Body of pancreas (tissue), 4 donors: ENCODE data around the gene SRPK2. TPM values are rescaled to one million over a fixed set of nuclear protein-coding genes. Genes with fewer than 3 reads are reported as not detected.
"Not testable (repeated sequence)": the region's sequence is repeated elsewhere in the genome, so short reads cannot be mapped to it uniquely, and the experiment has no call there.

Experiments used
- ATAC-seq: fragments of 150-250 bp; one replicate; pipeline ENCODE4 v1.9.1; 2016
- DNase-seq, 4 donors: peaks; one replicate each; pipeline ENCODE4 v3.0.0-alpha.2; 2019
- H3K27ac ChIP-seq, 4 donors: fragments of 200-600 bp; sonication (generic); 1 replicate in 3 of 4; 2 replicates in 1 of 4; pipeline versions ENCODE4 v1.5.1 to v1.6.1; 2016 to 2019; ENCODE audit warnings: mild to moderate bottlenecking in 1 of 4, mixed read lengths in 1 of 4, moderate library complexity in 1 of 4
- H3K27me3 ChIP-seq, 2 donors: fragments of 200-600 bp; sonication (generic); one replicate each; pipeline ENCODE4 v1.6.0; 2016; ENCODE audit warnings: mild to moderate bottlenecking in 1 of 2
- H3K36me3 ChIP-seq, 2 donors: fragments of 200-600 bp; sonication (generic); replicated peaks in 1 of 2; 2 replicates each; pipeline ENCODE4 v1.5.1; 2016; ENCODE audit warnings: low read depth in 2 of 2; ENCODE audit not compliant: insufficient read depth in 1 of 2
- H3K4me1 ChIP-seq: fragments of 200-600 bp; sonication (generic); one replicate; pipeline ENCODE4 v1.6.0; 2016
- H3K4me3 ChIP-seq, 2 donors: fragments of 200-600 bp; sonication (generic); 1 replicate in 1 of 2; 2 replicates in 1 of 2; pipeline ENCODE4 v1.5.1; 2016 to 2019
- H3K9me3 ChIP-seq, 3 donors: fragments of 200-600 bp; sonication (generic); 1 replicate in 2 of 3; 2 replicates in 1 of 3; pipeline ENCODE4 v1.5.1; 2016
- CTCF ChIP-seq, 7 experiments: fragments of 450-650 bp in 4 of 7; fragments of 200-600 bp in 3 of 7; sonication (generic) in 3 of 7; IDR thresholded peaks; one replicate each; pipeline ENCODE4 v1.5.1; 2016 to 2019; ENCODE audit warnings: antibody characterized with exemption in 7 of 7
- POLR2A ChIP-seq, 3 donors: fragments of 450-650 bp; IDR thresholded peaks; one replicate each; pipeline ENCODE4 v1.6.1; 2016; ENCODE audit warnings: antibody characterized with exemption in 3 of 3, mild to moderate bottlenecking in 2 of 3
- WGBS, 2 donors: methylation state at CpG; one replicate each; pipeline ENCODE4 v1.1.5; 2017; 5-methylcytosine and 5-hydroxymethylcytosine counted together
- intact Hi-C: fragments of 100-400 bp; cut with DNase I; formaldehyde crosslinking; loops from one replicate; pipeline ENCODE4 v1.15.1; 2023
- total RNA-seq, 2 donors: library from RNA; depleted of rRNA; stranded (reverse); fragments of >200 nt; gene quantifications; one replicate each; pipeline ENCODE4 v1.1.0, GENCODE V29; 2016

The SRPK2 gene
- total RNA-seq = 10 to 100 TPM; 23.4 to 31.1 TPM

DNA sequence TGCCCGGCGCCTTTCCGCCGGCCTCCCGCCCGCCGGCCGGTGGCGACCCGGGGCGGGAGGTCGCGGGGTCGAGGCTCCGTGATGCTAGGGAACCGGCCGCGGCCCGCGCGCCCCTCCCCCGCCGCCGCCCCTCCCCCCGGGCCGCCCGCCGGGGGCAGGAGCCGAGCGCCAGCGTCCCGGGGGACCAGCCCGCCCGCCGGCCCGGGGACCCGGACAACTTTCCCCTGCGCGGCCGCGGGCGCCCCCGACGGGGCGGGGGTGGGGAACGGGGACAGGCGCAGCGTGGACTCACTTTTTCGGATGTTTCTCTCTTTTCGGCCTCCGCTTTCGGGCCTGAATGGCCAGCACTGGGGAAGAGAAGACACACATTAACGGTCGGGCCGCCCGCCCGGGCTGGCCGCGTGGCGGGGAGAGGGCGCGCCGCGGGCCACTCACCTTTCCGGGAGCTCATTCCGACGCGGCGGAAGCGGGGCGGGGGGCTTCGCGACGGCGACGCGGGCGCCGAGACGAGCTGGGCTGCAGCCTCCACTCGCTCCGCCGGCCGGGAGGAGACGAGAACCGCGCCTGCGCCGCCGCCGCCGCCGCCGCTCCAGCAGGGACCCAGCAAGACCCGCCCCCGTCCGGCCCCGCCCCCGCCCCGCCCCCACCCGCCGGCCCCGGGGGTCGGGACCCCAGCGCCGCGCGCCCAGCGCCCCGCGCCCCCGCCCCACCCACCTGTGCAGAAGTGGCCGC, at the start of gene SRPK2:
Gene SRPK2, minus strand, starts transcription at position 566 of the 732 bp plus-strand sequence.
- peak; percentile 75 to 81 (median 81) for DNase-seq
- Histone ChIP-seq H3K4me1 (peaks cover 16% of the 10 kb centered on the region), H3K27me3 (no peaks in the 10 kb centered on the region), H3K4me3 (peak within 1 kb of the TSS; percentile 82 to 94), H3K27ac (peak within 1 kb of the TSS; percentile 40 to 84 (median 75)), H3K9me3 (no peaks in the 10 kb centered on the region), H3K36me3 (no peaks in the 10 kb centered on the region)
- intact Hi-C loops = no loop called here
- peak; percentile 87 for ATAC-seq
- peak; percentile 18 to 35 (median 25) for TF ChIP-seq POLR2A (IDR thresholded peaks at IDR 0.05)
- TF ChIP-seq CTCF (IDR thresholded peaks at IDR 0.05) = no peak
- WGBS, 2 donors = 0% methylated on average over 6 of the region's 113 CpGs; no CpG with 5 or more reads in 1 of the 2 donors

GRCh38 chr7:105438254-105438653, 49.5 kb upstream of the SRPK2 start:
- Histone ChIP-seq H3K4me1 (peaks cover 8% of the 10 kb centered on the region), H3K27ac (no peak overlapping the region), H3K4me3 (no peak overlapping the region), H3K36me3 (no peaks in the 10 kb centered on the region), H3K27me3 (no peaks in the 10 kb centered on the region), H3K9me3 (no peaks in the 10 kb centered on the region)
- WGBS, 2 donors = 93 to 100% methylated on average over 1 of the region's 1 CpG
- intact Hi-C loops = no loop called here
- ATAC-seq (no peak), DNase-seq (no peak)
- TF ChIP-seq CTCF (IDR thresholded peaks at IDR 0.05) (no peak), POLR2A (IDR thresholded peaks at IDR 0.05) (no peak)

DNA sequence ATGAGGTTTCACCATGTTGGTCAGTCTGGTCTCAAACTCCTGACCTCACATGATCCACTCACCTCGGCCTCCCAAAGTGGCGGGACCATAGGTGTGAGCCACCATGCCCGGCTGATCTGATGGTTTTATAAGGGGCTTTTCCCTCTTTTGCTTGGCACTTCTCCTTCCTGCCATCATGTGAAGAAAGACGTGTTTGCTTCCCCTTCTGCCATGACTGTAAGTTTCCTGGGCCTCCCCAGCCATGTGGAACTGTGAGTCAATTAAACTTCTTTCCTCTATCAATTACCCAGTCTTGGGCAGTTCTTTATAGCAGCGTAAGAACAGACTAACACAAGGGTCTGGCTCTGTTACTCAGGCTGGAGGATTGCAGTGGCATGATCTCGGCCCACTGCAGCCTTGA, 48.6 kb upstream of the SRPK2 start:
- H3K4me1 ChIP-seq, H3K36me3 ChIP-seq, H3K27ac ChIP-seq, H3K9me3 ChIP-seq, DNase-seq, ATAC-seq, H3K4me3 ChIP-seq, H3K27me3 ChIP-seq, intact Hi-C loops: not testable (repeated sequence)
- 88 to 90% methylated on average over 4 to 6 of the region's 6 CpGs for WGBS, 2 donors

DNA sequence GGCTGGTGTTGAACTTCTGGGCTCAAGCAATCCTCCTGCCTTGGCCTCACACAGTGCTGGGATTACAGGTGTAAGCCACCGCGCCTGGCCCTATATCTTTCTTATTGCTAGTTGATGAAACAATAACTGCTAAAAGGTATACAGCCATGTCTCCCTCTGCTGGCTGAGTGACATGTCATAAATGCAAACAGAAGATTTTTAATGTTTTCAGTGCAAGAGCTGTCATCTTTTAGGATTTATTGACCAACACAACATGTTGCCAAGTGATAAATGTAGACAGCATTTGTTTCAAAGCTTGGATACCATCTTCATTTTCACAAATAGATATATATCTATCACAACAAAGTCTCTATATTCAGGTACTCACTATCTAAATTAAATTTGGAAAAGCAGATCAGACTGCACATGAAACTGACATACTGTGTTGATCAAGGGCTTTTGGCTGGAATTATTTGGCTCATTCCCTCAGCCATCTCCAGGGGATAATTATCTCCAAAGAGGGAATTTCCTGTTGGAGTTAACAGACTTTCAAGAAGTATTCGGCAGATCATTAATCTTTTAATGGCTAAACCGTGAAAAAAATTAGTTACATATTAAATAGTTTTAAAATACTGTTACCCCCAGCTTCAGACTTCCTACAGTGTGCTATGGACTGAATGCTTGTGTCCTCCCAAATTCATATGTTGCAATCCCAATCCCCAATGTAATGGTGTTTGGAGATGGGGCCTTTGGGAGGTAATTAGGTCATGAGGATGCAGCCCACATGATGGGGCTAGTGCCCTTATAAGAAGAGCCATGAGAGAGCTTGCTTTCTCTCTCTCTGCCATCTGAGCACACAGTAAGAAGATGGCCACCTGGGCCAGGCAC, 41.3 kb upstream of the SRPK2 start:
- intact Hi-C loops = no loop called here
- 15 to 16% methylated on average over 4 of the region's 4 CpGs for WGBS, 2 donors
- H3K36me3 ChIP-seq = no peaks in the 10 kb centered on the region
- DNase-seq = peak; percentile 48 to 72 (median 60)
- TF ChIP-seq POLR2A (IDR thresholded peaks at IDR 0.05) = no peak
- TF ChIP-seq CTCF (IDR thresholded peaks at IDR 0.05) = peak; percentile 11 to 61 (median 52)
- no peak overlapping the region for H3K4me3 ChIP-seq
- peak overlapping the region in 2 of 4 donors; percentile 27 to 43 for H3K27ac ChIP-seq
- peaks cover 17% of the 10 kb centered on the region for H3K4me1 ChIP-seq
- H3K9me3 ChIP-seq = no peaks in the 10 kb centered on the region
- peak; percentile 69 for ATAC-seq
- H3K27me3 ChIP-seq = no peaks in the 10 kb centered on the region

- intact Hi-C loops = no loop called here
- no peaks in the 10 kb centered on the region for H3K9me3 ChIP-seq
- 52 to 53% methylated on average over 2 of the region's 2 CpGs for WGBS, 2 donors
- H3K27me3 ChIP-seq = no peaks in the 10 kb centered on the region
- peaks cover 17% of the 10 kb centered on the region for H3K4me1 ChIP-seq
- H3K27ac ChIP-seq = no peak overlapping the region
- ATAC-seq = no peak
- H3K36me3 ChIP-seq = no peaks in the 10 kb centered on the region
- H3K4me3 ChIP-seq = no peak overlapping the region
- no peak for DNase-seq
- no peak for TF ChIP-seq CTCF (IDR thresholded peaks at IDR 0.05)
- no peak for TF ChIP-seq POLR2A (IDR thresholded peaks at IDR 0.05)
These were observed 38.0 kb upstream of the SRPK2 start for GRCh38 chr7:105426606-105427146.
